RWPE2 (cell line): ENCODE data around the gene SKAP1.

ENCODE experiments used
- ATAC-seq: fragments of 200-7000 bp; cut with Tn5 transposase; 3 replicates; pipeline ENCODE4 v1.9.1; 2021; ENCODE audit warnings: low read depth
- DNase-seq: peaks from one replicate; pipeline ENCODE4 v3.0.0-alpha.2; 2020; ENCODE audit warnings: low spot score
- H3K27ac ChIP-seq: fragments of 450-650 bp; 2 replicates; pipeline ENCODE4 v1.5.1; 2017; ENCODE audit warnings: mild to moderate bottlenecking; ENCODE audit not compliant: poor library complexity, severe bottlenecking
- H3K27me3 ChIP-seq: fragments of 250-450 bp; sonication (Bioruptor Pico); 2 replicates; pipeline ENCODE4 v1.5.1; 2021; ENCODE audit warnings: mild to moderate bottlenecking, moderate library complexity; ENCODE audit not compliant: insufficient read depth, poor library complexity, severe bottlenecking
- H3K36me3 ChIP-seq: fragments of 250-450 bp; sonication (Bioruptor Pico); 2 replicates; pipeline ENCODE4 v1.5.1; 2020; ENCODE audit warnings: low read depth, mild to moderate bottlenecking, moderate library complexity
- H3K4me1 ChIP-seq: fragments of 250-450 bp; sonication (Bioruptor Pico); 2 replicates; pipeline ENCODE4 v1.5.1; 2021; ENCODE audit warnings: mild to moderate bottlenecking, moderate library complexity; ENCODE audit not compliant: insufficient read depth, poor library complexity, severe bottlenecking
- H3K4me3 ChIP-seq: fragments of 250-450 bp; sonication (Bioruptor Pico); 2 replicates; pipeline ENCODE4 v1.5.1; 2021; ENCODE audit warnings: mild to moderate bottlenecking, moderate library complexity; ENCODE audit not compliant: severe bottlenecking
- H3K9me3 ChIP-seq: fragments of 250-450 bp; sonication (Bioruptor Pico); 2 replicates; pipeline ENCODE4 v1.5.1; 2021; ENCODE audit warnings: mild to moderate bottlenecking, moderate library complexity; ENCODE audit not compliant: severe bottlenecking
- TF ChIP-seq, protein P1 (sequence below): fragments of 450-650 bp; IDR thresholded peaks from one replicate; pipeline ENCODE4 v1.5.1; 2017; ENCODE audit warnings: mild to moderate bottlenecking, moderate library complexity; ENCODE audit not compliant: poor library complexity, severe bottlenecking

SKAP1 gene

GRCh38 chr17:48181653-48182052, 248.4 kb downstream of the SKAP1 start:
- Histone ChIP-seq H3K4me1 (no peaks in the 10 kb centered on the region), H3K4me3 (no peak overlapping the region), H3K9me3 (no peaks in the 10 kb centered on the region), H3K36me3 (no peaks in the 10 kb centered on the region), H3K27ac (no peak overlapping the region), H3K27me3 (peaks cover 9% of the 10 kb centered on the region)
- peak; percentile 66; the same call in 1 of the 3 replicates for ATAC-seq
- TF ChIP-seq, protein P1, sequence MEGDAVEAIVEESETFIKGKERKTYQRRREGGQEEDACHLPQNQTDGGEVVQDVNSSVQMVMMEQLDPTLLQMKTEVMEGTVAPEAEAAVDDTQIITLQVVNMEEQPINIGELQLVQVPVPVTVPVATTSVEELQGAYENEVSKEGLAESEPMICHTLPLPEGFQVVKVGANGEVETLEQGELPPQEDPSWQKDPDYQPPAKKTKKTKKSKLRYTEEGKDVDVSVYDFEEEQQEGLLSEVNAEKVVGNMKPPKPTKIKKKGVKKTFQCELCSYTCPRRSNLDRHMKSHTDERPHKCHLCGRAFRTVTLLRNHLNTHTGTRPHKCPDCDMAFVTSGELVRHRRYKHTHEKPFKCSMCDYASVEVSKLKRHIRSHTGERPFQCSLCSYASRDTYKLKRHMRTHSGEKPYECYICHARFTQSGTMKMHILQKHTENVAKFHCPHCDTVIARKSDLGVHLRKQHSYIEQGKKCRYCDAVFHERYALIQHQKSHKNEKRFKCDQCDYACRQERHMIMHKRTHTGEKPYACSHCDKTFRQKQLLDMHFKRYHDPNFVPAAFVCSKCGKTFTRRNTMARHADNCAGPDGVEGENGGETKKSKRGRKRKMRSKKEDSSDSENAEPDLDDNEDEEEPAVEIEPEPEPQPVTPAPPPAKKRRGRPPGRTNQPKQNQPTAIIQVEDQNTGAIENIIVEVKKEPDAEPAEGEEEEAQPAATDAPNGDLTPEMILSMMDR = peak; percentile 76
- DNase-seq = no peak

- no peak overlapping the region for H3K4me3 ChIP-seq
- no peaks in the 10 kb centered on the region for H3K36me3 ChIP-seq
- H3K27me3 ChIP-seq = peaks cover 9% of the 10 kb centered on the region
- H3K4me1 ChIP-seq = no peaks in the 10 kb centered on the region
- no peak for DNase-seq
- H3K9me3 ChIP-seq = no peaks in the 10 kb centered on the region
- no peak for ATAC-seq
- TF ChIP-seq, protein P1 = no peak
- no peak overlapping the region for H3K27ac ChIP-seq
Observed at GRCh38 chr17:48180842-48181629, 249.0 kb downstream of the SKAP1 start.

- no peak overlapping the region for H3K4me3 ChIP-seq
- H3K27ac ChIP-seq = no peak overlapping the region
- peaks cover 9% of the 10 kb centered on the region for H3K27me3 ChIP-seq
- H3K36me3 ChIP-seq = no peaks in the 10 kb centered on the region
- TF ChIP-seq, protein P1 = no peak
- H3K4me1 ChIP-seq = no peaks in the 10 kb centered on the region
- DNase-seq (no peak), ATAC-seq (no peak)
- no peaks in the 10 kb centered on the region for H3K9me3 ChIP-seq
Observed at GRCh38 chr17:48179071-48179945, 250.7 kb downstream of the SKAP1 start.

- H3K27ac ChIP-seq = no peak overlapping the region
- no peak overlapping the region for H3K4me3 ChIP-seq
- DNase-seq = no peak
- no peaks in the 10 kb centered on the region for H3K9me3 ChIP-seq
- TF ChIP-seq, protein P1 = no peak
- H3K27me3 ChIP-seq = peaks cover 9% of the 10 kb centered on the region
- no peak for ATAC-seq
- no peaks in the 10 kb centered on the region for H3K4me1 ChIP-seq
- no peaks in the 10 kb centered on the region for H3K36me3 ChIP-seq
Observed at GRCh38 chr17:48178317-48178716, 251.7 kb downstream of the SKAP1 start.

GRCh38 chr17:48177816-48178215, 252.2 kb downstream of the SKAP1 start:
- Histone ChIP-seq H3K9me3 (no peaks in the 10 kb centered on the region), H3K4me3 (no peak overlapping the region), H3K27me3 (peaks cover 7% of the 10 kb centered on the region), H3K27ac (no peak overlapping the region), H3K36me3 (no peaks in the 10 kb centered on the region), H3K4me1 (no peaks in the 10 kb centered on the region)
- ATAC-seq = no peak
- TF ChIP-seq, protein P1 = no peak
- no peak for DNase-seq
